Upper lobe of right lung (tissue), 1 donor: ENCODE results near the gene NRXN3. TPM values are rescaled to one million over a fixed set of nuclear protein-coding genes. Genes with fewer than 3 reads are reported as not detected.

Experiments used
- ATAC-seq: fragments of 200-7000 bp; cut with Tn5 transposase; one replicate; pipeline ENCODE4 v1.9.1; 2020; ENCODE audit warnings: mild to moderate bottlenecking, moderate library complexity
- DNase-seq: peaks from one replicate; pipeline ENCODE4 v3.0.0-alpha.2; 2020
- H3K27ac ChIP-seq: fragments of 200-600 bp; one replicate; pipeline ENCODE4 v1.8.0; 2022
- H3K27me3 ChIP-seq: fragments of 200-600 bp; one replicate; pipeline ENCODE4 v1.8.0; 2022; ENCODE audit warnings: mild to moderate bottlenecking
- H3K36me3 ChIP-seq: fragments of 200-600 bp; one replicate; pipeline ENCODE4 v1.8.0; 2022
- H3K4me1 ChIP-seq: fragments of 200-600 bp; one replicate; pipeline ENCODE4 v1.8.0; 2022
- H3K4me3 ChIP-seq: fragments of 200-600 bp; one replicate; pipeline ENCODE4 v1.8.0; 2022; ENCODE audit warnings: mild to moderate bottlenecking
- H3K9me3 ChIP-seq: fragments of 200-600 bp; one replicate; pipeline ENCODE4 v1.8.0; 2022
- CTCF ChIP-seq: fragments of 200-600 bp; IDR thresholded peaks from one replicate; pipeline ENCODE4 v1.8.0; 2022; ENCODE audit warnings: antibody characterized with exemption
- intact Hi-C: fragments of 100-400 bp; cut with DNase I; formaldehyde crosslinking; loops from one replicate; pipeline ENCODE4 v1.11.0; 2022
- total RNA-seq: library from RNA; stranded (reverse); fragmentation: NEBNext Ultra II Directional; extraction: Animal tissue kit (Norgen Biotek cat#: 25700); gene quantifications from one replicate; pipeline ENCODE4 v1.2.1, GENCODE V29; 2021
- donor health status: DM: no; HTN: yes; CAD: no; lungs with severe emphysema.

NRXN3 gene
- total RNA-seq, 1 donor from 2014 or later, result 10.0 TPM

GRCh38 chr14:79118291-79118690, 948.1 kb downstream of the NRXN3 start:
- H3K4me1 ChIP-seq, result no peaks in the 10 kb centered on the region
- no peak for ATAC-seq
- no peak for DNase-seq
- H3K36me3 ChIP-seq, result no peaks in the 10 kb centered on the region
- no peak overlapping the region for H3K4me3 ChIP-seq
- H3K9me3 ChIP-seq, result no peaks in the 10 kb centered on the region
- H3K27me3 ChIP-seq, result no peaks in the 10 kb centered on the region
- TF ChIP-seq CTCF, result no peak
- intact Hi-C loops, result no loop called here
- H3K27ac ChIP-seq, result no peak overlapping the region

- TF ChIP-seq CTCF, result no peak
- Histone ChIP-seq H3K36me3 (no peaks in the 10 kb centered on the region), H3K27ac (no peak overlapping the region), H3K4me1 (no peaks in the 10 kb centered on the region), H3K4me3 (no peak overlapping the region), H3K9me3 (no peaks in the 10 kb centered on the region), H3K27me3 (no peaks in the 10 kb centered on the region)
- ATAC-seq (peak; percentile 47), DNase-seq (no peak)
- intact Hi-C loops, result no loop called here
These were observed 964.2 kb downstream of the NRXN3 start for GRCh38 chr14:79134361-79134760.

- intact Hi-C loops, result no loop called here
- no peak for TF ChIP-seq CTCF
- no peak for DNase-seq
- no peak for ATAC-seq
- Histone ChIP-seq H3K4me3 (no peak overlapping the region), H3K27ac (no peak overlapping the region), H3K4me1 (no peaks in the 10 kb centered on the region), H3K36me3 (no peaks in the 10 kb centered on the region), H3K27me3 (no peaks in the 10 kb centered on the region), H3K9me3 (no peaks in the 10 kb centered on the region)
These were observed 966.2 kb downstream of the NRXN3 start for GRCh38 chr14:79136071-79137044.

GRCh38 chr14:79137045-79137430, 966.9 kb downstream of the NRXN3 start:
- H3K36me3 ChIP-seq, result no peaks in the 10 kb centered on the region

GRCh38 chr14:79137836-79138235, 967.7 kb downstream of the NRXN3 start:
- ATAC-seq (no peak), DNase-seq (no peak)
- intact Hi-C loops, result no loop called here
- H3K4me1 ChIP-seq, result no peaks in the 10 kb centered on the region
- no peaks in the 10 kb centered on the region for H3K9me3 ChIP-seq
- no peak overlapping the region for H3K4me3 ChIP-seq
- H3K36me3 ChIP-seq, result no peaks in the 10 kb centered on the region
- no peaks in the 10 kb centered on the region for H3K27me3 ChIP-seq
- no peak for TF ChIP-seq CTCF
- H3K27ac ChIP-seq, result no peak overlapping the region

More at GRCh38 chr14:79137045-79137430, 966.9 kb downstream of the NRXN3 start:
- Histone ChIP-seq H3K4me1 (no peaks in the 10 kb centered on the region), H3K9me3 (no peaks in the 10 kb centered on the region), H3K27ac (no peak overlapping the region), H3K27me3 (no peaks in the 10 kb centered on the region), H3K4me3 (no peak overlapping the region)
- TF ChIP-seq CTCF, result no peak
- DNase-seq, result no peak
- no peak for ATAC-seq
- intact Hi-C loops, result no loop called here
